Measurements from ENCODE around the gene TREML4. TPM values are rescaled to one million over a fixed set of nuclear protein-coding genes. Genes with fewer than 3 reads are reported as not detected.

The TREML4 gene
- total and polyA plus RNA-seq, 2 experiments from 2014 or later: not detected

DNA sequence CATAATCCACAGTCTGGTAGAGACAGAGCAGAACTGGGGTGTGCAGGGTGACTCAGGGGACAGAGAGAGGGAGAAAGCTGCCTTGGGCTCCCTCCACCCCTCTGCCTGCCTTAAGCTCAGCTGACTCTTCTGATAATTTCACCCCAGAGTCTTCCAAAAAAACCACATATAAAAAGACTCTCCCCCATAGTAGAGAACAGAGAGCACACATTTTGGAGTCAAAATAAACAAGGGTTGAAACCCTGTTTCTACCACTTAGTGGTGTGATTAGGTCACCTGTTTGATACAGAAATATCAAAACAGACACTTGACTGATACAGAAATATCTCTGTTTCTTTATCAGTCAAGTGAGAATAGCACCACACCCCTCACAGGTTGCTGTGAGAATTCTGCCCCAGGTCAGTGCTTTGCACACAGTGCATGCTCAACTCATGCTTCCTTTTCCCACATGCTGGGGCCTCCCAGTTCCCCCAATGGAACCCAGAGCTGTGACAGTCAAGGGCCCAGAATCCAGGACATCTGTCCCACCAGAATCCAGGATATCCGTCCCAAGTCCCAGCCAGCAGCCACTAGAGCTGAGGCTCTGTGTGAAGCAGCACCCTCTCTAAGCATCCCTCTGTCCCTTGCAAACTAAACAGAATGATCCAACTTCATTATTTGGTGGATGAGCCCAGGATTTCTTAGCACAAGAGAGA is 28.4 kb upstream of the TREML4 start:
- Histone ChIP-seq H3K27ac (no peak overlapping the region), H3K27me3 (peaks cover 7% of the 10 kb centered on the region), H3K9me3 (ENCODE audit: low read depth) (no peaks in the 10 kb centered on the region), H3K36me3 (no peaks in the 10 kb centered on the region), H3K4me1 (ENCODE audit: low read depth) (peaks cover 7% of the 10 kb centered on the region), H3K4me3 (no peak overlapping the region)
- TF ChIP-seq, protein P1, sequence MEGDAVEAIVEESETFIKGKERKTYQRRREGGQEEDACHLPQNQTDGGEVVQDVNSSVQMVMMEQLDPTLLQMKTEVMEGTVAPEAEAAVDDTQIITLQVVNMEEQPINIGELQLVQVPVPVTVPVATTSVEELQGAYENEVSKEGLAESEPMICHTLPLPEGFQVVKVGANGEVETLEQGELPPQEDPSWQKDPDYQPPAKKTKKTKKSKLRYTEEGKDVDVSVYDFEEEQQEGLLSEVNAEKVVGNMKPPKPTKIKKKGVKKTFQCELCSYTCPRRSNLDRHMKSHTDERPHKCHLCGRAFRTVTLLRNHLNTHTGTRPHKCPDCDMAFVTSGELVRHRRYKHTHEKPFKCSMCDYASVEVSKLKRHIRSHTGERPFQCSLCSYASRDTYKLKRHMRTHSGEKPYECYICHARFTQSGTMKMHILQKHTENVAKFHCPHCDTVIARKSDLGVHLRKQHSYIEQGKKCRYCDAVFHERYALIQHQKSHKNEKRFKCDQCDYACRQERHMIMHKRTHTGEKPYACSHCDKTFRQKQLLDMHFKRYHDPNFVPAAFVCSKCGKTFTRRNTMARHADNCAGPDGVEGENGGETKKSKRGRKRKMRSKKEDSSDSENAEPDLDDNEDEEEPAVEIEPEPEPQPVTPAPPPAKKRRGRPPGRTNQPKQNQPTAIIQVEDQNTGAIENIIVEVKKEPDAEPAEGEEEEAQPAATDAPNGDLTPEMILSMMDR (IDR thresholded peaks at IDR 0.05; ENCODE audit: low read depth, low read length): no peak
- DNase-seq (ENCODE audit: low read depth in 1 of 2, low spot score in 1 of 2): no peak

DNA sequence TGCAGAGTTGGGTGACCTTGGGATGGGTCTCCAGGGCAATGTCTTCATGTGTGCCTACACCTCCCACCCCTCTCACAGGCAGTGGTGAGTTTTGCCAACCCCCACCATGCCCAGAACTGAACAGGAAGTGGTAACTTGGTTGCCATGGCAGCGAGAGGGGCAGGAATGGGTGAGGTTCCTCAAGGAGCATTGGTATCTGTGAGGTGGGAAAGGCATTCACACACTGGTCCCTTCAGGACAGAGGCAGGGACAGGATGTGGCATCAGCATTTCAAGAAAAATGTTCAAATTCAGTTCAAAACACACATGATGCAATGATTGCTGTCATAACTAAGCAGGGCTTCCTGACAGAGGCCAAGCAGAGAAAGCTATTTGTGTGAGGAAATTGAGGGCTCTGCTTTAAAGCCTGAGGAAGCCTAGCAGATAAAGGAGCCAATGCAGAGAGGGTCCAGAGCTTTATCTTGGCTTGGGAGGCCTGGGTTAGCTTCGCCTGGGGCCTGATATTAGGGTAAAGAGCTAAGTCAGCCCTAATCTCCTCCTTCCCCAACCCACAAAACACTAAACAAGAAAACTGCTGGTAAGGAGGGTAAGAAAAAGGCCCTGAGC is 27.8 kb upstream of the TREML4 start:
- DNase-seq (ENCODE audit: low read depth in 1 of 2, low spot score in 1 of 2): peak in 1 of 2 donors; percentile 75
- H3K27ac ChIP-seq: no peak overlapping the region

DNA sequence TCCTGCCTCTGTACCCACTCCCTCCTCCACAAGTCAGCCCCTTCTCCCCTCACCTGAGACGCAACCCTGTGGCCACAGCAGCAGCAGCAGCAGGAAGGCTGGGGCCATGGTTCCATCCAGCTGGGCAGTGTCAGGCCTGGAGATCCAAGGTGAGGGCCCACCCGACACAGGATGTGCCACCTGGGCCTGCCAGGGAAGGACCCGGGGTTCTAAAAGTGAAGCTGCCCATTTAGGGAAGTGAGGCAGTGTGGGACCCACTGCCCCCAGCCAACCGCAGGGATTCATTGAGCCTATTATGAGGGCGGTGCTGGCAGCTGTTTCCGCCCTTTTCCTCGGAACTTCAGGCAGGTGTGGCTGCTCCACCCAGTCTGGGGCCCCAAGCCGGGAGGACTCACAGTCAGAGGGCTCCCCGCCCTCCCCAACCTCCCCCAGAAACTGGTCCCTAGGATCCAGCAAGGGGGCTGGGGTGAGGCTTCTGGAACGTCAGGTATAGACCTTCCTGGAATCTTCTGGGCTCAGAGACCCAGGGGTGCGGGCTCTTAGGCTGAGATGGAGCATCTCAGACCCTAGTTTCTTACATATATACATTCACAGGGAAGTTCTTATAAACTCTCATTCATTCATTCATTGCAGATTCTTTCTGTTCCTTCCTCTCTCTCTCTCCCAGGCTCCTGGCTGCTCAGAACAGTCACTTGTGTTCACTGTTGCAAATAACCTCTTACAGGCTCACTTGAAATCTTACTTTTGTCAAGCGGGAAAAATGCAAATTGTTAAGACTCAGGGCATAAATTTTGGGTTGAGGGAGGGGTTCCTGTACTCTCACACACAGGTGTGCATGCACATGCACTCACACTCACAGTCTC is 27.0 kb upstream of the TREML4 start, which contains the start of gene TREML2:
Gene TREML2, minus strand, starts transcription at position 249 of the 863 bp plus-strand sequence. Its CDS starts 141 bp downstream, at position 108.
- Histone ChIP-seq H3K4me3 (no peak within 1 kb of the TSS), H3K4me1 (ENCODE audit: low read depth) (peaks cover 7% of the 10 kb centered on the region), H3K36me3 (no peaks in the 10 kb centered on the region), H3K27ac (no peak within 1 kb of the TSS), H3K9me3 (ENCODE audit: low read depth) (no peaks in the 10 kb centered on the region), H3K27me3 (peaks cover under 1% of the 10 kb centered on the region)
- no peak for DNase-seq (ENCODE audit: low read depth in 1 of 2, low spot score in 1 of 2)
- TF ChIP-seq, protein P1 (IDR thresholded peaks at IDR 0.05; ENCODE audit: low read depth, low read length): no peak

More for the DNA sequence above, 27.8 kb upstream of the TREML4 start:
- Histone ChIP-seq H3K9me3 (ENCODE audit: low read depth) (no peaks in the 10 kb centered on the region), H3K27me3 (peaks cover 7% of the 10 kb centered on the region), H3K4me1 (ENCODE audit: low read depth) (peaks cover 7% of the 10 kb centered on the region), H3K4me3 (no peak overlapping the region), H3K36me3 (no peaks in the 10 kb centered on the region)
- TF ChIP-seq, protein P1 (IDR thresholded peaks at IDR 0.05; ENCODE audit: low read depth, low read length): no peak

DNA sequence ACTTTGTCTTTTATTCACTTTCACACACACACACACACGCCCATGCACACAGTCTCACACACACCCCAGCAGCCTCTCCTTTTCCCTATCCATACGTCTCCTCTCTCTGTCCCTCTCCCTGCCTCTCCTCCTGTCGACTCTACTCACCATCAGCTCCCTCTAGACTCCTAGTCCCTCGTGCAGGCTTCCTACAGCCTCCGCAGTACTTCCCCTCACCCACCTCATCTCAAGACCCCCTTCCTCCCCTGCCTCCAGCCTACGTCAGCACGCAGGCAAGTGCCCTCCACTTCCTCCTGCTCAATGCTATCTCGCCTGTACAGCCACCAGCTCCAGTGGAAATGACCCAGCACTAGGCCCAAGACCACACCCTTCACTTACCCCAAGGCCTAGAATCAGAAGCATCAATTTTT is 26.4 kb upstream of the TREML4 start:
- Histone ChIP-seq H3K9me3 (ENCODE audit: low read depth) (no peaks in the 10 kb centered on the region), H3K4me1 (ENCODE audit: low read depth) (peaks cover 7% of the 10 kb centered on the region), H3K4me3 (no peak overlapping the region), H3K36me3 (no peaks in the 10 kb centered on the region), H3K27me3 (no peaks in the 10 kb centered on the region), H3K27ac (no peak overlapping the region)
- DNase-seq (ENCODE audit: low read depth in 1 of 2, low spot score in 1 of 2): no peak
- TF ChIP-seq, protein P1 (IDR thresholded peaks at IDR 0.05; ENCODE audit: low read depth, low read length): no peak

DNA sequence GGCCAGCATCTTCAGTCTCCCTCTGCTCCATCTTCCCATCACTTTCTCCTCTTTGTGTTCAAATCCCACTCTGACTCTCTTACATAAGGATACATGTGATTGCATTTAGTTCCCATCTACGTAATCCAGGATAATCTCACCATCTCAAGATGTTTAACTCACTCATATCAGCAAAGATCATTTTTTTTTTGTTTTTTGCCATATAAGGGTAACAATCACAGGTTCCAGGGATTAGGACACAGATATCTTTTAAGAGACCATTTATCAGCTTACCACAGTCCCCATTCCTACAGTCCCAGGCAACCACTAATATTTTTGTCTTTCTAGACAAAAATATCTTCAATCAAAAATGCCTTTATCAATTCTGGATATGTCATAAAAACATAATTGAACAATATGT is 24.0 kb upstream of the TREML4 start:
- Histone ChIP-seq H3K27me3 (no peaks in the 10 kb centered on the region), H3K4me1 (ENCODE audit: low read depth) (peaks cover 7% of the 10 kb centered on the region), H3K9me3 (ENCODE audit: low read depth) (no peaks in the 10 kb centered on the region), H3K4me3 (no peak overlapping the region), H3K27ac (no peak overlapping the region), H3K36me3 (no peaks in the 10 kb centered on the region)
- no peak for DNase-seq (ENCODE audit: low read depth in 1 of 2, low spot score in 1 of 2)
- TF ChIP-seq, protein P1 (IDR thresholded peaks at IDR 0.05; ENCODE audit: low read depth, low read length): no peak

Measured in cardiac muscle cell (in vitro differentiated cells and primary cell).